ENCODE measurements around the gene QPCT.

DNA sequence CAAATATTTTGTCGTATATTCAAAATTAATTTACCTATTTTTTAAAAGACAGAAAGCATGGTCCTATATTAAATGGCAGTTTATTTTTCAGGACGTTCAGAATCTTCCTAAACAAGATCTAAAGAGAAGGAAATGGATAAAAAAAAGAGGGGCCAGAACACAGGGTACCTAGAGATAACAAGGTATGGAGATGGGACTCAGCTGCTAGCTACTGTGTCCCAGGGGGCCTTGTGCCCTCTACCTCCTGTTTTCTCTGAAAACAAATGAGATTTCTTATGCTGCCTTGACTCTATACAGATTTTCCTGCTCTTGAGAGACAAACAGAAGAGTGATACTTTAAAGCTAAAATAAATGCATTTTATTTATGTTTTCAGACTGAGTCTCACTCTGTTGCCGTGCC is 29.1 kb upstream of the QPCT start:
- TF ChIP-seq FOS (IDR thresholded peaks at IDR 0.05; ENCODE audit: low read depth, low read length) (no peak), RFX5 (IDR thresholded peaks at IDR 0.05; ENCODE audit: low read depth, low read length) (no peak), MAFK (IDR thresholded peaks at IDR 0.05; ENCODE audit: low read depth, low read length) (no peak), MXI1 (IDR thresholded peaks at IDR 0.05; ENCODE audit: borderline replicate concordance, low read depth, low read length) (no peak), SMC3 (IDR thresholded peaks at IDR 0.05; ENCODE audit: low read depth, low read length) (no peak), POLR2A (IDR thresholded peaks at IDR 0.05; ENCODE audit: low read depth, low read length) (no peak), RAD21 (IDR thresholded peaks at IDR 0.05; ENCODE audit: low read length) (no peak), BHLHE40 (IDR thresholded peaks at IDR 0.05; ENCODE audit: low read depth, low read length) (no peak), USF2 (IDR thresholded peaks at IDR 0.05; ENCODE audit: low read depth, low read length) (no peak), CEBPB (IDR thresholded peaks at IDR 0.05; ENCODE audit: low read depth, low read length) (no peak), CHD1 (IDR thresholded peaks at IDR 0.05; ENCODE audit: low read depth, low read length) (no peak)
- TF ChIP-seq, protein P1, sequence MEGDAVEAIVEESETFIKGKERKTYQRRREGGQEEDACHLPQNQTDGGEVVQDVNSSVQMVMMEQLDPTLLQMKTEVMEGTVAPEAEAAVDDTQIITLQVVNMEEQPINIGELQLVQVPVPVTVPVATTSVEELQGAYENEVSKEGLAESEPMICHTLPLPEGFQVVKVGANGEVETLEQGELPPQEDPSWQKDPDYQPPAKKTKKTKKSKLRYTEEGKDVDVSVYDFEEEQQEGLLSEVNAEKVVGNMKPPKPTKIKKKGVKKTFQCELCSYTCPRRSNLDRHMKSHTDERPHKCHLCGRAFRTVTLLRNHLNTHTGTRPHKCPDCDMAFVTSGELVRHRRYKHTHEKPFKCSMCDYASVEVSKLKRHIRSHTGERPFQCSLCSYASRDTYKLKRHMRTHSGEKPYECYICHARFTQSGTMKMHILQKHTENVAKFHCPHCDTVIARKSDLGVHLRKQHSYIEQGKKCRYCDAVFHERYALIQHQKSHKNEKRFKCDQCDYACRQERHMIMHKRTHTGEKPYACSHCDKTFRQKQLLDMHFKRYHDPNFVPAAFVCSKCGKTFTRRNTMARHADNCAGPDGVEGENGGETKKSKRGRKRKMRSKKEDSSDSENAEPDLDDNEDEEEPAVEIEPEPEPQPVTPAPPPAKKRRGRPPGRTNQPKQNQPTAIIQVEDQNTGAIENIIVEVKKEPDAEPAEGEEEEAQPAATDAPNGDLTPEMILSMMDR (conservative IDR thresholded peaks at IDR 0.05; ENCODE audit: low read depth, low read length): no peak
- TF ChIP-seq, protein P2, sequence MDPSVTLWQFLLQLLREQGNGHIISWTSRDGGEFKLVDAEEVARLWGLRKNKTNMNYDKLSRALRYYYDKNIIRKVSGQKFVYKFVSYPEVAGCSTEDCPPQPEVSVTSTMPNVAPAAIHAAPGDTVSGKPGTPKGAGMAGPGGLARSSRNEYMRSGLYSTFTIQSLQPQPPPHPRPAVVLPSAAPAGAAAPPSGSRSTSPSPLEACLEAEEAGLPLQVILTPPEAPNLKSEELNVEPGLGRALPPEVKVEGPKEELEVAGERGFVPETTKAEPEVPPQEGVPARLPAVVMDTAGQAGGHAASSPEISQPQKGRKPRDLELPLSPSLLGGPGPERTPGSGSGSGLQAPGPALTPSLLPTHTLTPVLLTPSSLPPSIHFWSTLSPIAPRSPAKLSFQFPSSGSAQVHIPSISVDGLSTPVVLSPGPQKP (IDR thresholded peaks at IDR 0.05; ENCODE audit: borderline replicate concordance, low read depth, low read length): no peak

Data from IMR-90 (cell line).